Measurements from ENCODE around the gene SLC10A3.
A peak's percentile ranks its signal among the peaks of the same experiment; 100 is the strongest.

The SLC10A3 gene

GRCh38 chrX:154462396-154462795 is 28.0 kb downstream of the SLC10A3 start:
- DNase-seq = no peak

- DNase-seq = no peak
Observed at GRCh38 chrX:154460326-154460725, 30.1 kb downstream of the SLC10A3 start.

DNA sequence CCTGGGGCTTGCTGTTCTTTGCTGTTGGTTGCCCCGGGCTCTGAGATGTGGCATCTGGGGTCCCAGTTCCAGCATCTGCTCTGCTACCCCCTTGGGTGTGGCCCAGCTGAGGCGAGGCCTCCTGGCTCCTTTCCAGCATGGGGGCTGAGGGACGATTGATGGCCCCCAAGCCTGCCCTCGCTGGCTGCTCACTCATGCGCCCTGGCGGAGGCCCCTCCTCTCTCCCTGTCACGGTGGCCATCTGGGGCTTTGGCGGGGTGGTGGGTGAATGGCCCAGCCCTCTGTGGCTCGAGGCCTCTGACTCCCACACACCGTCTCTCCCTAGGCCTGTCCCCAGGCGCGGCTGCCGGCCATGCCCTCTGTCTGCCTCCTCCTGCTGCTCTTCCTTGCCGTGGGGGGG is 30.6 kb downstream of the SLC10A3 start:
- no peak for DNase-seq

GRCh38 chrX:154458954-154459778 is 31.3 kb downstream of the SLC10A3 start:
- no peak for DNase-seq

DNA sequence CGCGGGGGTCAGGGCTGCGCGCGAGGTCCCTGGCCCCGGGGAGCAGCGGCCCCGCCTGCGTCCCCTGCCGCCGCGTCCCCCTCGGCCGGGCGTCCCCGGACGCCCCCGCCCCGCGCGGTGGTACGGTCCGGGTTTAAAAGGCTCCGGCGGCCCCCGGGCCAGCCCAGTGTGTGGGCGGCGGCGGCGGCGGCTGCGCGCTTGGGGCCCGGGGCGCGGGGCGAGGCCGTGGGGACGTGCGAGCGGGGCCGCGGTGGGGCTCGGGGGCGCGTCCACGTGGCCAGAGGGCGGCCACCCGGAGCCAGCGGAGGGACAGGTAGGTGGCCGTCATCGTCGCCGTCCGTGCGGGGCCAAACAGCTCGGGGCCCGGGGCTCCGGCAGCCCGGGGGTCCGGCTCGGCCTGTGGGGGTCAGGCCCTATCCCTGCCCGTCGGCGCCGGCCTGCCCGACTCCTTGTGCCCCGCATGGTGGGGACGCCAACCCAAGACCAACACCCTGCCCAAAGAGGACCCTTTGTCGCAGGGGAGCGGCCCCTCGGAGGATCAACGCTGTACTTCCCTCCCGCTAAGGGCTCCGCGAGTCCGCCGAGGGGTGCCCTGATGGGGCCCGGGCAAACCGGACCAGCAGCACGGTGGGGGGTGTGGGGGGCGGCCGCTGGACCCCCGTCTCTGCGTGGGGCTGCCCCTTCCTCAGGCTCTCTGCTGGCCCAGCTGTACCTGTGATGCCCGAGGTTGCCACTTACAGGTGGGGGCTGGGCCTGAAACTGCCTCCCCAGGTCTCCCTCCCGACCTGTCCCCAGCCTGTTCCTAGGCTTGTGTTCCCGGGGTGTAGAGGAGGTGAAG is 32.1 kb downstream of the SLC10A3 start, which contains the start of gene PLXNA3:
Gene PLXNA3, plus strand, starts transcription at position 166 of the 838 bp plus-strand sequence. CDS start 1,903 bp downstream, outside the sequence.
- DNase-seq = peak; percentile 60

DNA sequence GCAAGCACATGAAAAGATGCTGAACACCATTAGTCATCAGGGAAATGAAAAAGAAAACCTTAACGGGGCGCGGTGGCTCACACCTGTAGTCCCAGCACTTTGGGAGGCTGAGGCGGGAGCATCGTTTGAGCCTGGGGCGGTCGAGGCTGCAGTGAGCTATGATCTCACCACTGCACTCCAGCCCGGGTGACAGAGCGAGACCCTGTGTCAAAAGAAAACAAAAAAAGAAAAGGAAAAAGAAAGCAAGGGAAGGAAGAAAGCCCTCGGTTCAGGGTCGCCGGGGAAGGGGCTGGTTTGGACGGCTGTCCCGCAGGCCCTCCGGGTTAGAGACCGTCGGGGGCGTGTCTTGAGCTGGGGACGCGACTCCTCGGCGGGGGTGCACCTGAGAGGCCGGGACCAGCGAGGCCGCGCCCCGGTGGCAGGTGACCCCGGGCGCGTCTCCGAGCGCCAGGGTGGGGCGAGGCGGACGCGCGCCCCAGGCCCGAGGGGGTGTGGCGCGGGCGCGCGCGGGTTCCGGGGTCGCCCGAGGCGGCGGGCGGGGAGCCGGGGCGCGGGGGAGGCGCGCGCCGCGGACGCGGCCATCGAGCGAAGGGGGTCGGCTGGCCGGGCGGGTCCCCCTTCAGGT is 32.8 kb downstream of the SLC10A3 start:
- peak; percentile 40 for DNase-seq

DNA sequence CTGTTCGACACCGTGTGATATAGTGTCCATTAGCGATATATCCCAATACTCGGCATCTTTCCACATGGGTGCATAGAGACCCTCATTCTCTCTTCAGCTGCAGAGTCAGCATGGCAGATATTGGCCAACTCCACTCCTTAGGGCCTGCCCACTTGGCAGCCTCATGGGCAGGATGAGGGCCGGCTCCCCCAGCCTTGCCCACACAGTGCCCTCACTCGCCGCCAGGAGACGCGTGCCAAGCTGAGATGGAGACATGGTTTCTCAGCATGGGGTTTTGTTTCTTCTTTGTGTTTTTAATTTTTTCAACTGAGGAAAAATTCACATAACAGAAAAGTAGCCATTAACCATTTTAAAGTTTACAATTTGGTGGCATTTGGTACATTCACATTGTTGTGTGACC is 37.6 kb downstream of the SLC10A3 start:
- DNase-seq = no peak

DNA sequence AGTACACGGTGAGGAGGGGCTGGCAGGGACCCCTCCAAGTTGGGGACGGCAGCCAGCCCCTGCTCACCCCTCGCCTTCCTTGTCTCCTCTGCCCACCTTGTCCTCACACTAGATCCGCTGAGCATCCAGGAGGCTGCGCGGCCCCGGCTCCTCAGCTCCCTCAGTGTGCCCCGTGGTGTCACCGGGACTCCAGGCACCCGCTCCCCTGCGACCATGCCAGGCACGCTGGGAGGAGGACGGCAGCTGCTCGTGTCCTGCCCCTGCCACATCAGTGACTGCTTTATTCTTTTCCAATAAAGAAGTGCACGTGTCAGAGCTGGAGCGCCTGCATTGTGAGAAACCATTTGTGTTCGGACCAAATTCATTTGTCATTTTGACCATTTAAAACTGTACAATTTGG is 40.1 kb downstream of the SLC10A3 start:
- no peak for DNase-seq

DNA sequence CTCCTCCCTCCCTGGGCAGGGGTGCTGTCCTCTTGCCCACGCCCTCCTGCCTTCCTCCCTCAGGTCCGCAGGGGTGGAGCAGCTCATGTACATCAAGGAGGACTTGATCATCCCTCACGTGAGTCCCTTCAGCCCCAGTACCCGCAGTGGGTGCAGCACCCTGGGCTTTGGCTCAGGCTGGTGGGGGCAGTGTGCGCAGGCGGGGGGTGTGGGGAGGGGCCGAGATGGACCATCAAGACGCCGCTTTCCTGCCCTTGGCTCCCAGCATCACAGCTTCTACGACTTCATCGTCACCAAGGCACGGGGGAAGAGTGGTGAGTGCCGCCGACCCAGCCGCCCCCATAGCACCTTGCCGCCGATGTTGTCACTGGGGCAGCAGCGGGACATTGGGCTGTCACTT is 40.8 kb downstream of the SLC10A3 start:
- no peak for DNase-seq

- no peak for DNase-seq
Observed at GRCh38 chrX:154448484-154448883, 41.9 kb downstream of the SLC10A3 start.

DNA sequence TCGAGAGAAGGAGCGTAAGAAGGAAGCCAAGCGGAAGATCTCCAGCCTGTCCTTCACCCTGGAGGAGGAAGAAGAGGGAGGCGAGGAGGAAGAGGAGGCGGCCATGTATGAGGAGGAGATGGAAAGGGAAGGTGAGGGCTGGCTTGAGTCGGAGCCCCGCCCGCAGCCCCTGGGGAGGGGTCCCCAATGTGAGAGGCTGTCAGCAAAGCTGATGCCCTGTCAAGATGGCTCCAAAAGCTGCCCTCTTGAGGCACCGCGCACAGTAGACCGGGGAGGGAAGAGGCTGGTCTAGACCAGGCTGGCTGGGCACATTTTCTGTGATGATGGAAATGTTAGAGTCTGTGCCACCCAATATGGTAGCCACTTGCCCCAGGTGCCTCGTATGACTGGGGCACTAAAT is 44.0 kb downstream of the SLC10A3 start:
- no peak for DNase-seq

GRCh38 chrX:154445776-154446175 is 44.7 kb downstream of the SLC10A3 start:
- no peak for DNase-seq

DNA sequence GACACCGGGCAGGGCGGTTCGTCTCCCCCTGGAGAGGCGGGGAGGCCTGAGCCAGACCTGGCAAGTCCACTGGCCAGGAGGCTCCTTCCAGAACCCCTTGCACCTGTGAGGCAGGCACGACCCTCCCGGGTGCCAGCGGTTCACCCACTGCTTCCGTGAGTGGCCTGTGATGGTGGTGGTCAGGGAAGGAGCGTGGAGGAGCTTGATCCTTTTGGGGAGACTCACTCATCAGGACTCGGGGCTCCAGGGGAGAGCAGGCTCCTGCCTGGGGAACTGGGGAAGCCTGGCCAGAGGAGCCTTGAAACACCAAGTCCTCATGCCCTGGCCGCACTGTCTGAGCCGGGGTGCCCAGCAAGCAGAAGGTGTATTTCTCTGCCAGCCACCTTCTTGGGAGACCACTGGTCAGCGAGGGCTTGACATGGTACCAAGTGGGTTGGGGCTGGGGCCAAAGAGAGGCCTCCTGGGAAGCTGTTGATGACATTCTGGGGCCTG is 45.6 kb downstream of the SLC10A3 start:
- DNase-seq = no peak

GRCh38 chrX:154443992-154444754 is 46.3 kb downstream of the SLC10A3 start, which contains the start of gene FAM50A:
FAM50A (plus strand) TSS chrX:154444141; CDS start chrX:154444236, 95 bp downstream.
- DNase-seq = peak; percentile 56

GRCh38 chrX:154443479-154443910 is 46.9 kb downstream of the SLC10A3 start:
- DNase-seq = no peak

DNA sequence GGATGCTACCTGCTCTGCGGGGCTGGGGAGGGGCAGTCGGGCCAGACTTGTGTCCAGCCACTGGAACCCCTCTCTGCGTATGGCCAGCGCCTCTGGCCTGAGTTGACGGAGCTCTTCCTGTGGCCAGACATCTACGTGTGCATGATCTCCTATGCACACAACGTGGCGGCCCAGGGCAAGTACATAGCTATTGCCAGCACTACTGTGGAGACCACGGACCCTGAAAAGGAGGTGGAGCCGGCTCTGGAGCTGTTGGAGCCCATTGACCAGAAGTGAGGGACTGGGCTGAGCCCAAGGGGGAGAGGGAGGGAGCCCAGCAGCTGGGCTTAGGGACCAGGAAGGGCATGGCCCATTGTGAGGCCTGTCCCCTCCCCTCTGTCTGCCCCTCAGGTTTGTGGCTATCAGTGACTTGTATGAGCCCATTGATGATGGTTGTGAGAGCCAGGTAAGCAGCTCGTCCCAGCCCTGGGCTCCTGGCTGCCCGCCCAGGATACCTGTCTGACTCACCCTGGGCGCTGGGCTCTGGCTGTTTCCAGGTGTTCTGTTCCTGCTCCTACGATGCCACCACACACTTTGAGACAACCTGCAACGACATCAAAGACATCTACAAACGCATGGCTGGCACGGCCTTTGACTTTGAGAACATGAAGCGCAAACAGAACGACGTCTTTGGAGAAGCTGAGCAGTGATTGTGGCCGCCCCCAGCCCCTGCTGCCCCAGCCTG is 48.3 kb downstream of the SLC10A3 start:
- DNase-seq = no peak

- no peak for DNase-seq
Observed at GRCh38 chrX:154441564-154441963, 48.9 kb downstream of the SLC10A3 start.

- no peak for DNase-seq
Observed at GRCh38 chrX:154440623-154441357, 49.6 kb downstream of the SLC10A3 start.

DNA sequence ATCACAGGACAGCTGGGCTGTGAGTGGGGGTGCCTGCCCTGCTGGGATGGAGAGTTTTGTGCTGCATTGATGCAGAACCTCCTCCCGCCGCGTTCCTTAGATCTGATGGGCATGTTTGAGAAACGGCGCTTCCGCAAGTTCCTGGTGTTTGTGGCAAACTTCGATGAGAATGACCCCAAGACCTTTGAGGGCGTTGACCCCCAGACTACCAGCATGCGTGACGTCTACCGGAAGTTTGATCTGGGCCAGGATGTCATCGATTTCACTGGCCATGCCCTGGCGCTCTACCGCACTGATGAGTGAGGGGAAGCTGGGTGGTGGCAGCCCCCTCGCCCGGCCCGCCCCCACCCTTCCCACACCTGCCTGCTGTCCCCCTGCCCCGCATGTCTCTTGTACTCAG is 50.6 kb downstream of the SLC10A3 start:
- no peak for DNase-seq

- no peak for DNase-seq
Observed at GRCh38 chrX:154437971-154438893, 52.2 kb downstream of the SLC10A3 start.

All from effector CD4-positive, alpha-beta T cell (primary cell).